Fibroblast of mammary gland (primary cell): ENCODE results near the gene FATE1.
"Not testable (repeated sequence)": the region's sequence is repeated elsewhere in the genome, so short reads cannot be mapped to it uniquely, and the experiment has no call there.

Source experiments
- DNase-seq: peaks from one replicate; pipeline ENCODE4 v3.0.0-alpha.2; 2010; ENCODE audit warnings: low read depth
- H3K4me3 ChIP-seq: 2 replicates; pipeline ENCODE4 v1.5.1; 2011; ENCODE audit warnings: low read depth, mild to moderate bottlenecking, low read length, moderate library complexity; ENCODE audit not compliant: control insufficient read depth
- TF ChIP-seq, protein P1 (sequence below): conservative IDR thresholded peaks from 2 replicates; pipeline ENCODE4 v1.5.1; 2011; ENCODE audit warnings: low read depth, low read length, inconsistent platforms; ENCODE audit not compliant: control insufficient read depth, insufficient read depth

Gene FATE1

DNA sequence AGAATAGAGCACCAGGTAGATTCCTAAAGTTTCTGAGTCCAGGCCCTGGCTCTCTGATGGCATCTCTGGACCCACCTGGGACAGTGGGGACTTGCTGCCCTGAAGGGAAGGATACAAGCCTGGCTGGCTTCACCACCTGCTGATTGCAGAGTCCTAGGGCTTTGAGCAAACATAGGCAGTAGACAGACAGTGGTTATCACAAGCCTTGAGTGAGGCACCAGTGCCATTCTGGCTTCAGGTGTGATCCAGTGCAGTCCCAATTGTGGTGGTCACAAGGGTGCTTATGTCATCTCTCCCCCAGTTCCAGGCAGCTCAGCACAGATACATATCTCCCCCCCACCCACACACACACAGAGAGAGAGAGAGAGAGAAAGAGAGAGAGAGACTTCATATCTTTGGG is 27.1 kb upstream of the FATE1 start:
- TF ChIP-seq, protein P1, sequence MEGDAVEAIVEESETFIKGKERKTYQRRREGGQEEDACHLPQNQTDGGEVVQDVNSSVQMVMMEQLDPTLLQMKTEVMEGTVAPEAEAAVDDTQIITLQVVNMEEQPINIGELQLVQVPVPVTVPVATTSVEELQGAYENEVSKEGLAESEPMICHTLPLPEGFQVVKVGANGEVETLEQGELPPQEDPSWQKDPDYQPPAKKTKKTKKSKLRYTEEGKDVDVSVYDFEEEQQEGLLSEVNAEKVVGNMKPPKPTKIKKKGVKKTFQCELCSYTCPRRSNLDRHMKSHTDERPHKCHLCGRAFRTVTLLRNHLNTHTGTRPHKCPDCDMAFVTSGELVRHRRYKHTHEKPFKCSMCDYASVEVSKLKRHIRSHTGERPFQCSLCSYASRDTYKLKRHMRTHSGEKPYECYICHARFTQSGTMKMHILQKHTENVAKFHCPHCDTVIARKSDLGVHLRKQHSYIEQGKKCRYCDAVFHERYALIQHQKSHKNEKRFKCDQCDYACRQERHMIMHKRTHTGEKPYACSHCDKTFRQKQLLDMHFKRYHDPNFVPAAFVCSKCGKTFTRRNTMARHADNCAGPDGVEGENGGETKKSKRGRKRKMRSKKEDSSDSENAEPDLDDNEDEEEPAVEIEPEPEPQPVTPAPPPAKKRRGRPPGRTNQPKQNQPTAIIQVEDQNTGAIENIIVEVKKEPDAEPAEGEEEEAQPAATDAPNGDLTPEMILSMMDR = no peak
- DNase-seq = no peak
- H3K4me3 ChIP-seq = no peak overlapping the region

DNA sequence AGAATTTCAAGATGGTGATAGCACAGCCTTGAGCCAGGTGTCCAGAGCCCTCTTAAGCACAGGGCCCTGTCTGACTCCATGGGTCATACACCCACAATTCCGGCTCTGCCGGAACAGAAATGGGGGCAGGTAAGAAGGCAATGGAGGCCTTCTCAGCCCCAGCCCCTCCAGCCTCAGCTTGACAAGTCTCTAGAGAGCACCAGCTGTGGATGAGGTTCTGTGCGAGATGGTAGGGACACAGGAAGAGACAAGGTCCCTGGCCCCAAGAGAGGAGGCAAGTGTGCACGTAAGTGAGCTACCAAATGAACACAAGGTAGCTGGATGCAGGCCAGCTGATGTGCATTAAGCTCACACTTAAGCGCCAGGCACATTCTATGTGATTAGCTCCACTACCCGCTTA is 23.0 kb upstream of the FATE1 start:
- H3K4me3 ChIP-seq = no peak overlapping the region
- TF ChIP-seq, protein P1 = no peak
- no peak for DNase-seq

DNA sequence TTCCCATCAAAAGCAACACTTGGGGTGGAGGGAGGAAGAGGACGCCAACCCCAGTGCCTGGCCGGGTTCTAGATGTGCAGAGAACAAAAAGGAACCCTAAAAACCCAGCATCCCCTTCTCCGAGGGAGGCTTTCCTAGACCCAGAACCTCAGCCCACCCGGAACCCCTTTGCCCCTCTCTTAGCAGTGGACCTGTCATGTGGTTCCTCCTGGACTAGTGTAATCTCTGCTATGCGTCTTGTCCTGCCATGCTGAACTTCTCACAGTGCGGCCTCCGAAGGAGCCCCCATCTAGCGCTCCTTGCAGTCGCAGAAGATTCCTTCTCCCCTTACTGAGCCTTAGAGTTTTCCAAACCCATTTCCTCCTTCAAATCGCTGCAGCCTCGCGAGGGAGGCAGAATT is 21.7 kb upstream of the FATE1 start:
- DNase-seq = no peak
- TF ChIP-seq, protein P1 = no peak
- no peak overlapping the region for H3K4me3 ChIP-seq

DNA sequence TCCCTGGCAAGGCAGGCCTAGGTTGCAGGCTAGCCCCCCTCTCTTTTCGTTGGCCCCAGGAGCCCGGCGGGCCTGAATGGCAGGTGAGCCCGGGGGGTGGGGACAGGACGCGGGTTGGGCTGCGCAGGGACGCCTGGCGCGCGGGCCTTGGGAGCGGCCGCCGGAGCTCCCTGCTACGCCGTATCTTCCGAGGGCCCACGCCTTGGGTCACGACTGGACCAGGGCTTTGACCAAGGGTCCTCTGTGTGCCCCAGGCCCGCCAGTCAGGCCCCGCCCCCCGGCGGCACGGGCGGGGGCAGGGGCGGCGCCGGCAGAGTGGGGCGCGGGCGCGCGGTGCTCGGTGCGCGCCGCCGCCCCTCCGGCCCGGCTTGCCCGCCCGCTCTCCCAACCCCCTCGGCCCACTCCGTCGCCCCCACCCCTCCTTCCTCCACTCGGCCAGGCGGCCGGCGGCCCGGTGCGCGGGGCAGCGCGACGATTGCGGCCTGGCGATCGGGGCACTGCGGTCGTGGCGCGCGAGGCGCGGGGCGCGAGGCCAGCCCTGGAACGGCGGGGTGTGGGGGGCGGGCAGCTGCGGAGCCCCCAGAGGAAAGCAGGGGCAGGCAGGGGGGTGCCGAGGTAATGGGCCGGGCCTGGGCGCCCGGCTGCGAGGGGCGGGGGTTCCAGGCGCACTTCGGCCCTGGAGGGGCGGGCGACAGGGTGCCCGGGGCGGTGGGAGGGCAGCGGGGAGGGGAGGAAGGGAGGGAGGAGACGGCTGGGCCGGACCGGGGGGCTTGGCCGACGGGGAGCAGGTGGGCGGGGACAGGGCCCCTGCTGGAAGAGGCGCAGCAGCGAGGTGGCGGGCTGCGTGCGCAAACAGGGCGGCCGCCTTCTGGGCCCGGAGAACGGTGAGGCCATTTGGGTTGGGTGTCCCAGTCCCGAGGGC is 20.9 kb upstream of the FATE1 start, which contains the start of gene PRRG3:
PRRG3 (plus strand) TSS at position 798 of the 922 bp plus-strand sequence. CDS start 3,357 bp downstream, outside the sequence.
- H3K4me3 ChIP-seq = no peak within 1 kb of the TSS
- DNase-seq = no peak
- TF ChIP-seq, protein P1 = no peak

DNA sequence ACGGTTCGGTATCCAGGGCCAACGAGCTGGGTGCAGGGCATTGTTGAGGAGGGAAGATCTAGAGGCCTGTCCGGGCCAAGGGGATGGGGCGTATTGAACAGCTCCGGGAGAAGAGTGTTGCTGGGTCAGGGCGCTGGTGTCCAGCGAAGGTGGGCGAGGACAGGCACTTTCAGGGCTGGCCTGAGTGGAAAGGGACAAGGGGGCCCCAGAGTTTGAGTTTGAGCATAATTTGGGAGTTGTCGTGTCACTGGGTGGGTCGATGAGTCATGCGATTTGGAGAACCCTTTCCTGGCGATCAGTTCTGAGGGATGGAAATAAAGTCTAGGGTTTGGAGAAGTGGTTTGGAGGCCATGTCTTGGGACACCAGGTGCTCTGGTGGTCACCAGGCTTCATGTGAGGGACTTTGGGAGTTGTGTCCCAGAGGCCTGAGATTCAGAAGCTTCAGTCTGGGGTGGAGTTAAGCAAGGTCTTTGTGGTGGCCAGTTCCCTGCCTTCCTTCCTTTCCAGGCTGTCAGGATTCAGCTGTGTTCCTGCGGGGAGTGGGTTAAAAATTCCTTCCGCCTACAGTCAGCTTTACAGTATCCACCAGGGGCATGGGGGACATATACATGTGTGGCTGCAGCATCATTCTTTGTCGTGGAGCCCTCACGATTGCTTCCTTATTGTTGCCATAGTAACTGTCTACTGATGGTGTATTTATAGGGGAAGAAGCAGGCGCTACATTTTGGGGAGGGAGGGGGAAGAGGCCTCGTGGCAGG is 20.1 kb upstream of the FATE1 start:
- no peak for DNase-seq
- TF ChIP-seq, protein P1 = no peak
- no peak overlapping the region for H3K4me3 ChIP-seq

DNA sequence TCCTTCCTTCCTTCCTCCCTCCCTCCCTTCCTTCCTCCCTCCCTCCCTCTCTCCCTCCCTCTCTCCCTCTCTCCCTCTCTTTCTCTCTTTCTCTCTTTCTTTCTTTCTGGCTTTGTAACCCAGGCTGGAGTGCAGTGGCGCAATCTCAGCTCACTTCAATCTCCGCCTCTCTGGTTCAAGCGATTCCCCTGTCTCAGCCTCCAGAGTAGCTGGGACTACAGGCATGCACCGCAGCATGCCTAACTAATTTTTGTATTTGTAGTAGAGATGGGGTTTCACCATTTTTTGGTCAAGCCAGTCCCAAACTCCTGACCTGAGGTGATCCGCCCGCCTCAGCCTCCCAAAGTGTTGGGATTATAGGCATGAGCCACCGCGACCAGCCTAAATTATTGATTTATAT is 18.8 kb upstream of the FATE1 start:
- not testable (repeated sequence) for DNase-seq, H3K4me3 ChIP-seq

DNA sequence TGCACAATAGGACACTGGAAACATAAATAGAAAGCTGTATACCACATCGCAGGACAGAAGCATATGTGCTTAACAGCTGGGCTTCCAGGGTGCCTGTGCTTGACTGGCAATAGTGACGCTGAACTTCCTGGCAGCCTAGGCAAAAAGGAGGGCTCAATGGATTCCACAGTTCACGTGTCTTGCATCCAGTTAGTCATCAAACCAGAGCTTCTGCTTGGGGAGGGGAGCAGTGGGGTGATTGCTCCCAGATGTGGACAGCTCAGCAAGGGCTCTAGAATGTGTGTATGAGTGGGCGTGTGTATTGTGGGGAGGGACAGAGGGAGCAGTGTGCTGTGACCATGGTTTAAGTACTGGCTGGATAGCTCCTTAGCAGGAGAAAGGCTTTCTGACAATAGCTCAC is 18.3 kb upstream of the FATE1 start:
- TF ChIP-seq, protein P1 = no peak
- peak; percentile 96 for DNase-seq
- no peak overlapping the region for H3K4me3 ChIP-seq
